Measurements from ENCODE around the gene FAM161B. TPM values are rescaled to one million over a fixed set of nuclear protein-coding genes. Genes with fewer than 3 reads are reported as not detected.

The FAM161B gene
- total RNA-seq, 1 experiment from 2014 or later = 2.2 TPM

- no TSS peak for BruUV-seq (replicated peaks)
- Histone ChIP-seq H3K9me3 (ENCODE audit: control insufficient read depth, insufficient read depth, low read depth, low read length) (no peaks in the 10 kb centered on the region), H3K4me1 (ENCODE audit: control insufficient read depth, insufficient read depth, low read length) (no peaks in the 10 kb centered on the region), H3K4me3 (ENCODE audit: low read depth in 2 of 2, low read length in 2 of 2) (no peak overlapping the region), H3K27ac (ENCODE audit: low read length) (no peak overlapping the region), H3K27me3 (ENCODE audit: control insufficient read depth, insufficient read depth, low read length) (no peaks in the 10 kb centered on the region), H3K36me3 (ENCODE audit: control insufficient read depth, insufficient read depth, low read length) (no peaks in the 10 kb centered on the region)
- in situ Hi-C loops (cut with HindIII; ENCODE audit: low pct_unique_long_range_greater_than_20kb, low sequenced_read_pairs) = no loop called here
- ATAC-seq = no peak
- POLR2A ChIA-PET = no interaction called here
- no peak for TF ChIP-seq SIN3A (IDR thresholded peaks at IDR 0.05; ENCODE audit: borderline replicate concordance, insufficient read depth, low read depth, low read length)
- no peak for DNase-seq (ENCODE audit: low read depth, low spot score)
- intact Hi-C loops (cut with micrococcal nuclease; ENCODE audit: unreplicated experiment) = no loop called here
- CTCF ChIA-PET = no interaction called here
These were observed 48.1 kb upstream of the FAM161B start for GRCh38 chr14:73997944-73998447.

DNA sequence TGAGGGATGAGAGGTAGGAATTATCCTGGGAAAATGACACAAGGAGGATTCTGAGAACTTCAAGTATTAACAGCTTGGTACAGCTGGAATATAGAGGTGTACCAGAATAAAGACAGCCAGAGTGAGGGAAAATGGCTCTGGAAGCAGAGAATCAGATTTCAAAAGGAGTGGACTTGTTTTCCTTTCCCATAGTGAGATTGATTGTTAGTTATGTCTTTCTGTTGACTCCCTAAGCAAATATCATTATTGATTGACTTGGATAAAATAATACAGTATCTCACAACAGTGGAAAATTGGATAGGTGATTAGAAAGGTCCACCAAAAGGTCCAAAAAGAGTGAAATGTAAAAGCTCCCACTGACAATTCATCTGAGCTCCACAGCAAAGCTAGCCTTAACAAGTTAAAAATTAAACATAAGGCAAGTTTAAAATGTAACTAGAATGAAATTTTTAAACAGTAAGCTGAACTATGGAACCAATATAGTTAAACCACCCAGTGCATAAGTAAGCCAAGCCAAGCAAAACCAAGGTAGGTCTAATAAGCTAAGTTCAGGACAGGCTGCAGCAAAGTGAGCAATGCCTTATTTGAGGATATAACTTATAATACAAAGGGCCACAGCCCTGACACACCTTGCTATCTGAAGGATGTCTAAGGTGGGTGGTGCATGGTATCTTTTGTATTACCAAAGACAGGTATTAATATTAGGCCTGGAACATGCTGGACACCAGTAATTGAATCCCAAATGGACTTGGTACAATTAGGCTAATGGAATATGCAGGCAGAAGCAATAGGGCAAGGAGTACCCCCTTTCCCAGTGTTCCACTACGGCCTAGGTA lies 47.4 kb upstream of the FAM161B start:
- intact Hi-C loops (cut with micrococcal nuclease; ENCODE audit: unreplicated experiment) (no loop called here), in situ Hi-C loops (cut with HindIII; ENCODE audit: low pct_unique_long_range_greater_than_20kb, low sequenced_read_pairs) (no loop called here)
- Histone ChIP-seq H3K9me3 (ENCODE audit: control insufficient read depth, insufficient read depth, low read depth, low read length) (no peaks in the 10 kb centered on the region), H3K4me1 (ENCODE audit: control insufficient read depth, insufficient read depth, low read length) (no peaks in the 10 kb centered on the region), H3K27me3 (ENCODE audit: control insufficient read depth, insufficient read depth, low read length) (no peaks in the 10 kb centered on the region), H3K27ac (ENCODE audit: low read length) (no peak overlapping the region), H3K36me3 (ENCODE audit: control insufficient read depth, insufficient read depth, low read length) (no peaks in the 10 kb centered on the region), H3K4me3 (ENCODE audit: low read depth in 2 of 2, low read length in 2 of 2) (no peak overlapping the region)
- no TSS peak for BruUV-seq (replicated peaks)
- DNase-seq (ENCODE audit: low read depth, low spot score) (no peak), ATAC-seq (no peak)
- ChIA-PET CTCF (no interaction called here), POLR2A (no interaction called here)
- TF ChIP-seq CTCF (IDR thresholded peaks at IDR 0.05) (no peak), SIN3A (IDR thresholded peaks at IDR 0.05; ENCODE audit: borderline replicate concordance, insufficient read depth, low read depth, low read length) (no peak), TCF7L2 (IDR thresholded peaks at IDR 0.05; ENCODE audit: low read depth, low read length) (no peak), REST (IDR thresholded peaks at IDR 0.05; ENCODE audit: insufficient read depth in 1 of 2, low read depth in 2 of 2, low read length in 1 of 2) (no peak), POLR2AphosphoS5 (IDR thresholded peaks at IDR 0.05; ENCODE audit: low read depth, low read length) (no peak)

GRCh38 chr14:73996731-73997107 lies 46.8 kb upstream of the FAM161B start:
- ATAC-seq (no peak), DNase-seq (ENCODE audit: low read depth, low spot score) (no peak)
- ChIA-PET POLR2A (no interaction called here), CTCF (no interaction called here)
- BruUV-seq (replicated peaks) = no TSS peak
- TF ChIP-seq REST (IDR thresholded peaks at IDR 0.05; ENCODE audit: insufficient read depth in 1 of 2, low read depth in 2 of 2, low read length in 1 of 2) = no peak
- no peak for TF ChIP-seq CTCF (IDR thresholded peaks at IDR 0.05)
- TF ChIP-seq POLR2AphosphoS5 (IDR thresholded peaks at IDR 0.05; ENCODE audit: low read depth, low read length) = no peak
- TF ChIP-seq TCF7L2 (IDR thresholded peaks at IDR 0.05; ENCODE audit: low read depth, low read length) = no peak
- no peak for TF ChIP-seq SIN3A (IDR thresholded peaks at IDR 0.05; ENCODE audit: borderline replicate concordance, insufficient read depth, low read depth, low read length)
- Histone ChIP-seq H3K9me3 (ENCODE audit: control insufficient read depth, insufficient read depth, low read depth, low read length) (no peaks in the 10 kb centered on the region), H3K4me3 (ENCODE audit: low read depth in 2 of 2, low read length in 2 of 2) (no peak overlapping the region), H3K27ac (ENCODE audit: low read length) (no peak overlapping the region), H3K36me3 (ENCODE audit: control insufficient read depth, insufficient read depth, low read length) (no peaks in the 10 kb centered on the region), H3K4me1 (ENCODE audit: control insufficient read depth, insufficient read depth, low read length) (no peaks in the 10 kb centered on the region), H3K27me3 (ENCODE audit: control insufficient read depth, insufficient read depth, low read length) (no peaks in the 10 kb centered on the region)
- in situ Hi-C loops (cut with HindIII; ENCODE audit: low pct_unique_long_range_greater_than_20kb, low sequenced_read_pairs) (no loop called here), intact Hi-C loops (cut with micrococcal nuclease; ENCODE audit: unreplicated experiment) (no loop called here)
